GM18951 (cell line): ENCODE measurements around the gene OXGR1.
"Not testable (repeated sequence)": the region's sequence is repeated elsewhere in the genome, so short reads cannot be mapped to it uniquely, and the experiment has no call there.

Source experiments
- POLR2A ChIP-seq: IDR thresholded peaks from 4 replicates; pipeline ENCODE4 v1.6.1; 2011; ENCODE audit warnings: mild to moderate bottlenecking; ENCODE audit not compliant: insufficient read length, insufficient read depth; ENCODE audit errors: extremely low read depth
- in situ Hi-C: fragments of 300-500 bp; cut with MboI; formaldehyde crosslinking; loops from one replicate; pipeline ENCODE4 v1.12.0; 2022; ENCODE audit warnings: low sequenced_read_pairs, mixed read lengths, inconsistent platforms; ENCODE audit not compliant: unreplicated experiment

Gene OXGR1

GRCh38 chr13:96999091-96999490 is 4.8 kb upstream of the OXGR1 start:
- in situ Hi-C loops: no loop called here
- no peak for TF ChIP-seq POLR2A

GRCh38 chr13:96998051-96998450 is 3.8 kb upstream of the OXGR1 start:
- TF ChIP-seq POLR2A: no peak
- in situ Hi-C loops: no loop called here

DNA sequence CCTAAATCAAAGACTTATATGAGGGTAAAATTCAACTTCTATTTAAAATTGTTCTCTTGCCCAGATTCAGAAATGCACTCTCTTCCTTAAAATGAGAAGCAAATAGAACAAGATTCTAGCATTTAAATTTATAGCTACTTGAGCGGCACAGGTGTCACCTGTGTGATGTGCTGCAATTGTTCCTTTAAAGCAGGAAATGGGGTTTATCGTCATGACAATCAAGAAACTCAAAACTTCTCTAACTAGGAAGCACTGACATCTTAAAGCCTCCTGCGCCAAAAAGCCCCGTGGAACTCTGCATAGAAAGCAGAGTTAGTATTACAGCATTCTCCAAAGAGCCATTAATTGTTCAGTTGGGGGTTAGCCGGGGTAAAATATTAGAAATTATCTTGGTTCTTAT is 2.6 kb upstream of the OXGR1 start:
- in situ Hi-C loops: no loop called here
- TF ChIP-seq POLR2A: no peak

DNA sequence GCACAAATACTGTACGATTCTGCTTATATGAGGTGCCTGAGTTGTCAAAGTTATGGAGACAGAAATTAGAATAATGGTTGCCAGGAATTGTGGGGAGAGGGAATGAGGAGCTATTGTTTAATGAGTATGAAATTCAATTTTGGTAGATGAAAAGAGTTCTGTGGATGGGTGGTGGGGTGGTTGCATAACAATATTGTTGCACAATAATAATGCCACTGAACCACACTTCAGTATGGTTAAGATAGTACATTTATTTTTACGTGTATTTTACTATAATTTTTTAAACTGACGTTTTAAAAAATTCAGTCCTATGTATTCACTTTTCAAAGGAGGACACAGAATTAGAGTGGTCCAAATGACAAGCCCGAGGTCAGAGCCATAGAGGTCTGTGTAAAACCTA is 1.8 kb upstream of the OXGR1 start:
- in situ Hi-C loops: no loop called here
- no peak for TF ChIP-seq POLR2A

DNA sequence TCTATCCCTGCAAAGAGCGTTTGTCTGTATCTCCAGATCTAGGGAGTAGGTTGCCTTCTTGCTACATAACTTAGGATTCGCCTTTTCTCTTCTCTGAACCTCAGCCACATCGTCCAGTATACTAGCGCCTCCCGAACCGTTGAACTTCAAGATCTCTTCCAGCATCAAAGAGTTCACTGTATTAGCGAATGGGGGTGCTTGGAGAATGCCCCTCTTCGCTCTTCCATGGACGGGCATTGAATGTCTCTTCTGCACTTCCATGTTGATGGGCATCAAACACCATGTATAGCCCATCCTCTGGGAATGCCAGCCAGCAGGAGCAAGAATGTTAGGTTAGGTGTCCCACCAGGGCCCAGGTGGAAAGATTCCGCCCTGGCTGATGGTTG is 575 bp upstream of the OXGR1 start:
- TF ChIP-seq POLR2A: no peak
- in situ Hi-C loops: no loop called here

GRCh38 chr13:96993634-96994016 is 651 bp downstream of the OXGR1 start:
- no peak for TF ChIP-seq POLR2A
- in situ Hi-C loops: no loop called here

DNA sequence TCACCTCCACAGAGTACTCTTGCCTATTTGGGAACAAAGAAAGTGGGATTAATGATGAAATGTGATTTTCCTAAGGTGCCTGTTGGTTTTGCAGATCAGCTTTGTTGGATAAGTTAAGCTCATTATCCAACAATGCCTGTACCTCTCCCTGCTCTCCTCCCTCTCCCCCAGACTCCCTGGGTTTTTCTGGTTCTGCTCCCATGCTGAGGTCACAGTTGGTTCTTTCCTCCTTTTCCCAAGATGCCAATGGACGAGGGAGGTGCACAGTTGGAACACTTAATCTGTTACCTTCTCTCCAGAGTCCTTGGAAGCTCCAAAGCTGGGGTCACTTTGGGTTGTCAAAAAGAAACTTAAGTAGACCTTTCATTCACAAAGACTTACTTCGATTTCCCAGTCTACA is 1.6 kb downstream of the OXGR1 start:
- in situ Hi-C loops: no loop called here
- TF ChIP-seq POLR2A: no peak

DNA sequence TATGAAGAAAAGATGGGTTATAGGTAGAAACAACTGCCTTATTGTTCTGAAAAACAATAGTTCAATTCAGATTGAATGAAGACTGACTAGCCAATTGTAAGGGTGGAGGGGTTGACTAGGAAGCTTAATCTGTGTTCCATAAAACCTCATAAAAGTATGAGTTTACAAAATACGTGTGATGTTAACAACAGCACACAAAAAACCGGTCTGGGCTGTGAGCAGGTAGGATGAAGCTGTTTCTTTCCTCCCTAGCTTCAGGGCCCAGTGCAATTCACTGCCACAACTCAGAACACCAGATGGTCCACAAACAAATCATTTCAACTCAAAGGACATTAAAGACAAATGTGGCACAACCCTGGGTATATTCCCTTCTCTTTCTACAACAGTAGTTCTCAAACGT is 3.2 kb downstream of the OXGR1 start:
- TF ChIP-seq POLR2A: no peak
- in situ Hi-C loops: no loop called here

- in situ Hi-C loops: no loop called here
- no peak for TF ChIP-seq POLR2A
Observed at GRCh38 chr13:96988441-96988840, 5.8 kb downstream of the OXGR1 start.

DNA sequence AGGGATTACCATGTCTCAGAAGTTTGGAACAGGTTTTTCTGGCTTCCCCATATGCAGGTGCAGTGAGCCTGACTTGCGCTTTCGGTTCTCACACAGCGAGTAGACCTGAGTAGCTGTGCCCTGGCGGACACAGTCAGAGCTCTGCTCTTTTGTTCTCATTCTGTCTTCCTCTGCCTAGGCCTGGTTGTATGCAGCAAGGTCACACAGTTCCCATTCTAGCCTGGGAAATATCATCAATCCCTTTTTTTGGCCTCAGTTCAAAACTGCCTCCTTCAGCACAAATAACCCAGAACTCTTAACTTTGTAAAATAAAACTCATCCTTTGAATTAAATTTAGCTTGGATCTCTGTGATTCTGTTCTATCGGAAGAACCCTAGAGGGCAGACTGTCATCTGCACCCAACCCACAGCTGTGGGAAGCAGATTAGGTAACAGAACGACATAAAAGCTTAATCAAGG is 10.2 kb downstream of the OXGR1 start:
- in situ Hi-C loops: no loop called here
- no peak for TF ChIP-seq POLR2A

- no peak for TF ChIP-seq POLR2A
- in situ Hi-C loops: no loop called here
Observed at GRCh38 chr13:96982672-96983071, 11.6 kb downstream of the OXGR1 start.

DNA sequence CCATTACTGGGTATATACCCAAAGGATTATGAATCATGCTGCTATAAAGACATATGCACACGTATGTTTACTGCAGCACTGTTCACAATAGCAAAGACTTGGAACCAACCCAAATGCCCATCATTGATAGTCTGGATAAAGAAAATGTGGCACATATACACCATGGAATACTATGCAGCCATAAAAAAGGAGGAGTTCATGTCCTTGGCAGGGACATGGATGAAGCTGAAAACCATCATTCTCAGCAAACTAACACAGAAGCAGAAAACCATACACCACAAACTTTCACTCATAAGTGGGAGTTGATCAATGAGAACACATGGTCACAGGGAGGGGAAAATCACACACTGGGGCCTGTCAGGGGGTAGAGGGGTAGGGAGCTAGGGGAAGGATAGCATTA is 14.4 kb downstream of the OXGR1 start:
- in situ Hi-C loops: not testable (repeated sequence)

GRCh38 chr13:96968027-96968426 is 26.2 kb downstream of the OXGR1 start:
- TF ChIP-seq POLR2A: no peak
- in situ Hi-C loops: no loop called here

DNA sequence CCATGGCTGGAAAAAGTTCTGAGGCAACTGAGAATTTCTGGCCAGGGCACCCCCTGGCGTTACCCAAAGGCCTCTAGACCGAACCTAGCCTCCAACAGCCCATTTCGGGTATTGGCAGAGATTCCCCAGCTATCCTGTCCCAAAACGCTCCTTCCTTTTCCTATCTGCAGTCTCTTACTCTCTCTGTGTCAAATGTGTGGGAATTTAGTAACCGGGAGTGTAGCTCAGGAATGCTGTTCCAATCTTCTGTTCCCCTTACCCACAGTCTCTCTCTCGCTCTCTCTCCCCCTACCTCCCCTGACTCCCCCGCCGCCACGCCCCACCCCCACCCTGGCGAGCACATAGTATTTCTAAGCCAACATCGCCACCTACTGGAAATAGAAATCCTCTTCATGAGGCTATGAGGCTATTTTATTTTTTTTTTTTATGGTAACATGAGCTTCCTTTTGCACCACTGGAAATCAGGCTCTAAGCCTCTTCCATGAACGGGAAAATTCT is 27.0 kb downstream of the OXGR1 start:
- in situ Hi-C loops: no loop called here
- TF ChIP-seq POLR2A: no peak

DNA sequence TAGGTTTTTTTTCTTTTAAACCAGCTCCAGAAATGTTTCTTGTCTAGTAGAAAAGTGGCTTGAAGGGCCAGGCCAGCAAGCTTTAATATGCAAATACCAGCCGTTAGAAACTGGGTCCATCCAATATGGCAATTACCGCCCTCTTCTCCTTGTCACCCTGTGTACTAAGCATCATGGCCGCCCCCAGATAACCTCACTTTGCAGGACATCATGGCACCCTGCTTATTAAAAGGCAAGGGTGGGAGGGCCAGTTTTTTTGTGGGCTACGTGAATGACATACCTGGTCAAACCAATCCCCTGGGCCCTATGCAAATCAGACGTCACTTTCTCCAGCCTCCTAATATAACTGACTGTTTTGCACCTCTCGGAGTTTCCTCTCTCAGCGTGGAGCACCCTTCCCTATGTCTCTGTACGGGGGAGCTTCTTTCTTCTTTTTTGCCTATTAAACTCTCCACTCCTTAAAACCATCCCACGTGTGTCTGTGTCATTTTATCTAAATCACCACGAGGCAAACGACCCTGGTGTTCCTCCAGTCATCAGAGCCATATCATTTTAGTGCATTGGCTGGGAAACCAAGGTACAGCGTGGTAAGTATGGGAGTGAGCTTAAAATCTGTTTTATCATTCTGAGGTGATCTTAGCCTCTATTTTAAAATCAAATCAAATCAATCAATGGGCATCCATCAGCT is 27.7 kb downstream of the OXGR1 start:
- no peak for TF ChIP-seq POLR2A
- in situ Hi-C loops: no loop called here
